KMS-11 (cell line): ENCODE measurements around the gene ITPKB.

Experiments
- H2AFZ ChIP-seq: fragments of 200-600 bp; sonication (generic); 2 replicates; pipeline ENCODE4 v1.6.1; 2016; ENCODE audit warnings: antibody characterized with exemption, mixed run types, low read depth
- H3K27ac ChIP-seq: fragments of 200-600 bp; sonication (generic); 2 replicates; pipeline ENCODE4 v1.6.1; 2016; ENCODE audit warnings: mild to moderate bottlenecking, mixed run types
- H3K27me3 ChIP-seq: fragments of 200-600 bp; sonication (generic); 2 replicates; pipeline ENCODE4 v1.6.1; 2017; ENCODE audit warnings: mild to moderate bottlenecking, low read depth, mixed run types, moderate library complexity; ENCODE audit not compliant: insufficient read depth
- H3K36me3 ChIP-seq: fragments of 200-600 bp; sonication (generic); 2 replicates; pipeline ENCODE4 v1.6.1; 2017; ENCODE audit warnings: mild to moderate bottlenecking, mixed run types; ENCODE audit not compliant: insufficient read depth
- H3K4me1 ChIP-seq: fragments of 200-600 bp; sonication (generic); 2 replicates; pipeline ENCODE4 v1.6.1; 2016; ENCODE audit warnings: mild to moderate bottlenecking, low read depth, mixed run types; ENCODE audit not compliant: poor library complexity, severe bottlenecking
- H3K4me2 ChIP-seq: fragments of 200-600 bp; sonication (generic); 2 replicates; pipeline ENCODE4 v1.7.0; 2016; ENCODE audit warnings: mild to moderate bottlenecking, mixed run types
- H3K4me3 ChIP-seq: fragments of 200-600 bp; sonication (generic); IDR thresholded peaks from 2 replicates; pipeline ENCODE4 v1.6.1; 2017; ENCODE audit warnings: low read depth, low read length, mixed read lengths; ENCODE audit not compliant: insufficient read depth
- H3K79me2 ChIP-seq: fragments of 200-600 bp; sonication (generic); 2 replicates; pipeline ENCODE4 v1.6.1; 2016; ENCODE audit warnings: low read depth, mixed run types; ENCODE audit not compliant: insufficient read depth
- H3K9ac ChIP-seq: fragments of 200-600 bp; sonication (generic); 2 replicates; pipeline ENCODE4 v1.6.1; 2016; ENCODE audit warnings: mild to moderate bottlenecking, mixed run types
- H4K20me1 ChIP-seq: fragments of 200-600 bp; sonication (generic); 2 replicates; pipeline ENCODE4 v1.6.1; 2016; ENCODE audit warnings: mild to moderate bottlenecking, mixed run types; ENCODE audit not compliant: insufficient read depth
- CTCF ChIP-seq: fragments of 200-600 bp; sonication (generic); conservative IDR thresholded peaks from 2 replicates; pipeline ENCODE4 v1.6.1; 2017; ENCODE audit warnings: low read depth, mild to moderate bottlenecking, antibody characterized with exemption, low read length, moderate library complexity, mixed read lengths

Gene ITPKB

GRCh38 chr1:226672339-226672762, 66.7 kb downstream of the ITPKB start:
- Histone ChIP-seq H3K79me2 (peaks cover 8% of the 10 kb centered on the region; the same call in 1 of the 2 replicates), H4K20me1 (no peaks in the 10 kb centered on the region), H3K27ac (no peak overlapping the region), H2AFZ (no peak overlapping the region), H3K9ac (no peak overlapping the region), H3K27me3 (no peaks in the 10 kb centered on the region), H3K4me2 (no peak overlapping the region), H3K4me3 (no peak overlapping the region), H3K4me1 (peaks cover 33% of the 10 kb centered on the region), H3K36me3 (no peaks in the 10 kb centered on the region)
- TF ChIP-seq CTCF = no peak

- Histone ChIP-seq H3K4me1 (peaks cover 23% of the 10 kb centered on the region), H2AFZ (no peak overlapping the region), H3K9ac (no peak overlapping the region), H3K27me3 (no peaks in the 10 kb centered on the region), H3K36me3 (no peaks in the 10 kb centered on the region), H3K4me3 (no peak overlapping the region), H4K20me1 (no peaks in the 10 kb centered on the region), H3K4me2 (no peak overlapping the region), H3K27ac (no peak overlapping the region), H3K79me2 (peaks cover 5% of the 10 kb centered on the region; the same call in 1 of the 2 replicates)
- no peak for TF ChIP-seq CTCF
These were observed 67.8 kb downstream of the ITPKB start for GRCh38 chr1:226671277-226671676.

GRCh38 chr1:226670073-226670472, 69.0 kb downstream of the ITPKB start:
- Histone ChIP-seq H3K79me2 (peaks cover 7% of the 10 kb centered on the region; the same call in 1 of the 2 replicates), H3K9ac (no peak overlapping the region), H2AFZ (no peak overlapping the region), H3K4me3 (no peak overlapping the region), H3K4me2 (no peak overlapping the region), H3K36me3 (no peaks in the 10 kb centered on the region), H3K27ac (no peak overlapping the region), H3K4me1 (peaks cover 13% of the 10 kb centered on the region), H3K27me3 (no peaks in the 10 kb centered on the region), H4K20me1 (no peaks in the 10 kb centered on the region)
- no peak for TF ChIP-seq CTCF

GRCh38 chr1:226668173-226668560, 70.9 kb downstream of the ITPKB start:
- Histone ChIP-seq H2AFZ (no peak overlapping the region), H3K36me3 (no peaks in the 10 kb centered on the region), H3K4me2 (no peak overlapping the region), H3K27ac (no peak overlapping the region), H3K4me3 (no peak overlapping the region), H3K27me3 (no peaks in the 10 kb centered on the region), H4K20me1 (no peaks in the 10 kb centered on the region), H3K4me1 (peaks cover 22% of the 10 kb centered on the region), H3K9ac (no peak overlapping the region), H3K79me2 (peaks cover 18% of the 10 kb centered on the region; the same call in 1 of the 2 replicates)
- TF ChIP-seq CTCF = no peak

GRCh38 chr1:226666692-226667091, 72.4 kb downstream of the ITPKB start:
- H3K36me3 ChIP-seq = no peaks in the 10 kb centered on the region
- H3K79me2 ChIP-seq = peaks cover 19% of the 10 kb centered on the region; the same call in 1 of the 2 replicates
- no peaks in the 10 kb centered on the region for H4K20me1 ChIP-seq
- no peak overlapping the region for H3K4me2 ChIP-seq
- no peaks in the 10 kb centered on the region for H3K27me3 ChIP-seq
- no peak overlapping the region for H3K9ac ChIP-seq
- no peak overlapping the region for H3K4me3 ChIP-seq
- no peak overlapping the region for H2AFZ ChIP-seq
- no peak overlapping the region for H3K27ac ChIP-seq
- no peak for TF ChIP-seq CTCF
- peaks cover 32% of the 10 kb centered on the region for H3K4me1 ChIP-seq
